ENCODE measurements around the gene PRKACA.
A peak's percentile ranks its signal among the peaks of the same experiment; 100 is the strongest.

Gene PRKACA

DNA sequence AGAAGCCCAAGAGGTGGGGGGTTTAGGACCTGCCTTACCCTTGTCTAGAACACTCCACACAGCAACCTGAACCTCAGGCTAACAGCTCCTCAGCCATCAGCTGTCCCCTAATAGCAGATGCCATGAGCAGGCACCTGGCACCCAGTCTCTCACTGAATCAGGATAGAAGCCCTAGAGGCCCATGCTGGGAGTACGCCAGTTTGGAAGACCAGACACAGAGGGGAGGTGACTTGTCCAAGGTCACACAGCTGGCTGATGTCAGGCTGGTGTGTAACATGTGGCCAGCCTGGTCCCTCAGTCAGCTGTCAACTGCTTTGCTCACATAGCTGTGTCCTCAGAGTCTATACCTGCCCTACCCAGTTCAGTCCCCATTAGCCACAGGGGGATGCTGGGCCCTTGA is 14.3 kb downstream of the PRKACA start:
- H3K9me3 Mint-ChIP-seq, result no peaks in the 10 kb centered on the region
- H3K4me1 Mint-ChIP-seq (ENCODE audit: low read depth), result no peaks in the 10 kb centered on the region
- no peak overlapping the region for H3K4me3 Mint-ChIP-seq
- intact Hi-C loops (cut with micrococcal nuclease), result no loop called here
- peaks cover 95% of the 10 kb centered on the region for H3K36me3 Mint-ChIP-seq (ENCODE audit: low read depth)
- no peak overlapping the region for H3K27ac Mint-ChIP-seq
- H3K27me3 Mint-ChIP-seq, result no peaks in the 10 kb centered on the region

DNA sequence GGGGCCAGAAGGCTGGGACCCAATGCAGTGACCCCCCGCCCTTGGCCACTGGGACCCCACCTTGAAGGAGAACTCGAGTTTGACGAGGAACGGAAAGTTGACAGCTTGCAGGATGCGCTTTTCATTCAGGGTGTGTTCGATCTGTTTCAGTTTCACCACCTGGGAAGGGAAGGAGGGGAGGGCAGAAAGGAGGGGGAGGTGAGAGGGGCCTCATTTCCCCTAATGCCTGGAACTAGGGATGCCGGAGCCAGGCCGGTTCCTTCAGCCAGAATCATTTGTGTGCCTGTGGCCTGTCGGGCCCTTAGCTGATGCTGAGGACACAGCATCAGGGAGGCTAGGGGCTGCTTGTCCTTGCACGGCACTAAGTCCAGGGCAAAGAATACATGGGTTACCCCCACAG is 14.8 kb downstream of the PRKACA start:
- H3K4me3 Mint-ChIP-seq, result no peak overlapping the region
- no peaks in the 10 kb centered on the region for H3K27me3 Mint-ChIP-seq
- peaks cover 95% of the 10 kb centered on the region for H3K36me3 Mint-ChIP-seq (ENCODE audit: low read depth)
- intact Hi-C loops (cut with micrococcal nuclease), result no loop called here
- no peaks in the 10 kb centered on the region for H3K4me1 Mint-ChIP-seq (ENCODE audit: low read depth)
- H3K27ac Mint-ChIP-seq, result no peak overlapping the region
- no peaks in the 10 kb centered on the region for H3K9me3 Mint-ChIP-seq

DNA sequence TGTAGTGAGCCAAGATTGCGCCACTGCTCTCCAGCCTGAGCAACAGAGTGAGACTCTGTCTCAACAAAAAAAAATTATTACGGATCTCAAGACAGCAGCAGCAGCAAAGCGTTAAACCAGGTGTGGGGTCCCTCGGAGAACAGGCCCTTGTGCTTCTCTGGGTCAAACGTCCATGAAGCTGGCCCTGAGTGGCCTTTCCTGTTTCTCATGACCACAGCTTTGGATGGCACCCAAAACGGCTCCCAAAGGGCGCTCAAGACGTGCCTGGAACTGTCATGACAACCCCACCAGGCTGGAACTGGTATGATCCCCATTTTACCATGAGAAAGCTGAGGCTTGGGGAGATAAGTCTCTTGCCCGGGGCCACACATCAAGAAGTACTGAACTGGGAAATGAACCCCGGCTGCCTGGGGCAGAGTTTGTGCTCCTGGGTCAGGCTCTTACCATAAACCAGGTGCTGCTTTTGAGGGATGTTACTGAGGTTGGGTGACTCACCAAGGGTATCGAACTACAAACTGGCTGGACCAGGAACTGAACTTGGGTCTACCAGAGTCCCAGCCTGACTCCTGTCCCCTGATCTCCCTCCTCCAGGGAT is 15.4 kb downstream of the PRKACA start:
- no peak overlapping the region for H3K27ac Mint-ChIP-seq
- no peaks in the 10 kb centered on the region for H3K4me1 Mint-ChIP-seq (ENCODE audit: low read depth)
- no peaks in the 10 kb centered on the region for H3K27me3 Mint-ChIP-seq
- H3K36me3 Mint-ChIP-seq (ENCODE audit: low read depth), result peaks cover 95% of the 10 kb centered on the region
- no peak overlapping the region for H3K4me3 Mint-ChIP-seq
- intact Hi-C loops (cut with micrococcal nuclease), result no loop called here
- no peaks in the 10 kb centered on the region for H3K9me3 Mint-ChIP-seq

DNA sequence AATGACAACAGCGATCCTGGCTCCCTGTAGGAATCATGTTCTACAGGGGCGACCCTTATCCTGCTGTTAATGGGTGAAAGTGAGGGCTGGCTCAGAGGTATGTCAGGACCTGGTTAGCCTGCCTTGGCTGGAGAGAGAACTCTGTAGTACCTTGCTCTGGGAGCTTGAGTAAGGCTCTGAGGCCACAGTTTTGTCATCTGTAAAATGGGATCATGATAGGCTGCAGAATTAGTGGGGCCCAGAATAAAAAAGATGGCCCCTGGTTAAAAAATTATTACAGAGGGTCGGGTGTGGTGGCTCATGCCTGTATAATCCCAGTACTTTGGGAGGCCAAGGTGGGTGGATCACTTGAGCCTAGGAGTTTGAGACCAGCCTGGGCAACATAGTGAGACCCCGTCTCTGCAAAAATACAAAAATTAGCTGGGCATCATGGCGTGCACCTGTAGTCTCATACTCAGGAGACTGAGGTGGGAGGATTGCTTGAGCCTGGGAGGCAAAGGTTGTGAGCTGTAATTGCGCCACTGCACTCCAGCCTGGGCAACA is 16.5 kb downstream of the PRKACA start:
- Mint-ChIP-seq H3K27ac (no peak overlapping the region), H3K36me3 (ENCODE audit: low read depth) (peaks cover 95% of the 10 kb centered on the region), H3K4me3 (no peak overlapping the region), H3K9me3 (no peaks in the 10 kb centered on the region), H3K4me1 (ENCODE audit: low read depth) (no peaks in the 10 kb centered on the region), H3K27me3 (no peaks in the 10 kb centered on the region)
- intact Hi-C loops (cut with micrococcal nuclease), result no loop called here

DNA sequence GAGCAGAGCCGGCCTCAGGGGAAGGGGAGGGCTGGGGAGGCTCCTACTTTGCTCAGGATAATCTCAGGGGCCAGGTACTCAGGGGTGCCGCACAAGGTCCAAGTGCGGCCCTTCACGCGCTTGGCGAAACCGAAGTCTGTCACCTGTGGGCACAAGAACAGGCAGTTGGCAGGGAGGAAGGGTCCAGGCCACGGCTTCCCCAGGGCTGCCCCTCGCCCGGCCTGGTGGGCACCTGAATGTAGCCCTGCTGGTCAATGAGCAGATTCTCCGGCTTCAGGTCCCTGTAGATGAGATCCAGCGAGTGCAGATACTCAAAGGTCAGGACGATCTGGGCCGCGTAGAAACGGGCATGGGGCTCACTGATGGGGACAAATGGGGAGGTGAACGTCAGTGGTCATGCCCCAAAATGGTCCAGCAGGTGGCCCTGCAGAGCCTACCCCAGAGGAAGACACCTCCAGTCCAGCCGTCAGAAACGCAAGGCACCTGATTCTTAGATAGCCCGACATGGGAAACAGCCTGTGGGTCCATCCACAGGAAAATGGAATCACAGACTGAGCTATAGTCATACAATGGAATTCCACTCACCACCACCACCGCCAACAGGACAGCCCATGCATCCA is 19.9 kb downstream of the PRKACA start:
- Mint-ChIP-seq H3K4me1 (ENCODE audit: low read depth) (no peaks in the 10 kb centered on the region), H3K4me3 (no peak overlapping the region), H3K9me3 (peaks cover 9% of the 10 kb centered on the region), H3K27me3 (no peaks in the 10 kb centered on the region), H3K36me3 (ENCODE audit: low read depth) (peaks cover 86% of the 10 kb centered on the region), H3K27ac (peak overlapping the region; percentile 8)
- intact Hi-C loops (cut with micrococcal nuclease), result no loop called here

DNA sequence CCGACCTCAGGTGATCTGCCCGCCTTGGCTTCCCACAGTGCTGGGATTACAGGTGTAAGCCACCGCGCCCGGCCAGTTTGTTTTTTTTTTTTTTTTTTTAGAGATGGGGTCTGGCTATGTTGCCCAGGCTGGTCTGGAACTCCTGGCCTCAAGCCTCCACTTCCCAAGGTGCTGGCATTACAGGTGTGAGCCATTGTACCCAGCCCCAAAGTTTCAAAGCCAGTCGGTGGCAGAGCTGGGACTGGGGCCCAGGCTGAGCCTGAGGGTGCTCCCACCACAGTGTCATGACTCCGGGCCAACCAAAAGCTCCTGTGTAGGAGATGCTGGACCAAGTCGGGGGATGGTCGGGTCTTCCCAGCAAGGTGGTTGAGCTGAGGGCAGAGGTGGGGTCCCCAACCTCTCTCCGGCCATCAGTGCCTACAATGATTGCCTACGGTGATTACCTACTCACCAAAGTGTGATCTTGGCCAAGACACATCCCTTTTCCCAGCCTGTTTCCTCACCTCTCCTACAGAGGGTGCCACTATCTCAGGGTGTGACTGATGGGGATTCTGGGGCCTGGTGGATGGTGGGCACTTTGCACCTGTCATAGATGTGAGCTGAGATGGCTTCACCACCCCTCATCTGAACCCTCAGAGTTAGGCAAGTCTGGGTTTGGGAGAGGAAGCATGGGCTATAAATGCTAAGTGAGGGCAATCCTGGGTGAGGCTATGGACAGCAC is 21.1 kb downstream of the PRKACA start:
- Mint-ChIP-seq H3K4me1 (ENCODE audit: low read depth) (peaks cover 9% of the 10 kb centered on the region), H3K27ac (no peak overlapping the region), H3K9me3 (peaks cover 9% of the 10 kb centered on the region), H3K36me3 (ENCODE audit: low read depth) (peaks cover 78% of the 10 kb centered on the region), H3K4me3 (no peak overlapping the region), H3K27me3 (no peaks in the 10 kb centered on the region)
- intact Hi-C loops (cut with micrococcal nuclease), result no loop called here

DNA sequence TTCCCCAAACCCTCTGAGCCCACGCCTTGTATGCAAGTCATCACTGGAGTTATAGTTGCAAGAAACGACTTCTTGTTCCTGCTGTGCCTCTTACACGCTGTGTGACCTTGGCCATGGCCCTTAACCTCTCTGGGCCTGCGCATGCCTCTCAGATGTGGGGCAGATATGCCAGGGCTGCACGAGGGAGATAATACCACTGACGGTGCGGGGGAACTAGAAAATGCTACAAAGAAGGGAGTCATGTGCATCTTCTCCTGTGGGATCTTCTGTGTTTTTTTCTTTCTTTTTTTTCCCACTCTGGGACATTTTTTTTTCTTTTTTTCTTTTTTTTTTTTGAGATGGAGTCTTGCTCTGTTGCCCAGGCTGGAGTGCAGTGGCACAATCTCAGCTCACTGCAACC is 22.7 kb downstream of the PRKACA start:
- Mint-ChIP-seq H3K4me1 (ENCODE audit: low read depth) (peaks cover 11% of the 10 kb centered on the region), H3K27ac (peak overlapping the region; percentile 3), H3K27me3 (no peaks in the 10 kb centered on the region), H3K36me3 (ENCODE audit: low read depth) (peaks cover 64% of the 10 kb centered on the region), H3K9me3 (peaks cover 9% of the 10 kb centered on the region), H3K4me3 (no peak overlapping the region)
- intact Hi-C loops (cut with micrococcal nuclease), result no loop called here

DNA sequence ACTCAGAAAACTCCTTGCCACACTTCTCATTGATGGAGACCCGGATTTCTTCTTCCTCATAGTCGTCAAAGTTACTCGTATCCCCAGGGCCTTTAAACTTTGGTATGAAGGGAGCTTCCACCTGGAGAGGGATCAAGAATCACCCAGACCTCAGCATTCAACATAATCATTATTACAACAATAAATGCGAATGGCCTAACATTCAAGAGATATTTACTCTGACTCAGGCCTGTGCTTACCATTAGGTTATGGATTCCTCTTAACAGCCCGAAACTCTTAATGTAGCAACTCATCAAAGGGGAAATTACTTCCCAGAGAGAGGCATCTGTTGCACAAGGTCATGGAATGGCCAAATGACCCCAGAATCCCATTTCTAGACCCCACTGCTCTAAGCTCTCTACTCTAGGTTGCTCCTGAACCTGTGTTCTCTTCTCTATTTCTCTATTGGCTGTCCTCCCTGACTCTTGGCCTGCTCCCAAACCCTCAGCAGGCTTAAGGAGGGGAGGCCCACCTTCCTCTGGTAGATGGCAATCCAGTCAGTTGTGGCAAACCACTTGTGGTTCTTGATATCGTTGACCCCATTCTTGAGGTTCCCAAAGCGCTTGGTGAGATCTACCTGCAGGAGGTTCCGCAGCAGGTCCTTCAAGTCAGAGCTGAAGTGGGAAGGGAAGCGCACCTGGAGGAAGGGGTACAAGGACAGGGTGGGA is 24.3 kb downstream of the PRKACA start:
- H3K9me3 Mint-ChIP-seq, result peaks cover 9% of the 10 kb centered on the region
- no peak overlapping the region for H3K4me3 Mint-ChIP-seq
- intact Hi-C loops (cut with micrococcal nuclease), result no loop called here
- no peaks in the 10 kb centered on the region for H3K27me3 Mint-ChIP-seq
- no peak overlapping the region for H3K27ac Mint-ChIP-seq
- peaks cover 21% of the 10 kb centered on the region for H3K4me1 Mint-ChIP-seq (ENCODE audit: low read depth)
- H3K36me3 Mint-ChIP-seq (ENCODE audit: low read depth), result peaks cover 66% of the 10 kb centered on the region

DNA sequence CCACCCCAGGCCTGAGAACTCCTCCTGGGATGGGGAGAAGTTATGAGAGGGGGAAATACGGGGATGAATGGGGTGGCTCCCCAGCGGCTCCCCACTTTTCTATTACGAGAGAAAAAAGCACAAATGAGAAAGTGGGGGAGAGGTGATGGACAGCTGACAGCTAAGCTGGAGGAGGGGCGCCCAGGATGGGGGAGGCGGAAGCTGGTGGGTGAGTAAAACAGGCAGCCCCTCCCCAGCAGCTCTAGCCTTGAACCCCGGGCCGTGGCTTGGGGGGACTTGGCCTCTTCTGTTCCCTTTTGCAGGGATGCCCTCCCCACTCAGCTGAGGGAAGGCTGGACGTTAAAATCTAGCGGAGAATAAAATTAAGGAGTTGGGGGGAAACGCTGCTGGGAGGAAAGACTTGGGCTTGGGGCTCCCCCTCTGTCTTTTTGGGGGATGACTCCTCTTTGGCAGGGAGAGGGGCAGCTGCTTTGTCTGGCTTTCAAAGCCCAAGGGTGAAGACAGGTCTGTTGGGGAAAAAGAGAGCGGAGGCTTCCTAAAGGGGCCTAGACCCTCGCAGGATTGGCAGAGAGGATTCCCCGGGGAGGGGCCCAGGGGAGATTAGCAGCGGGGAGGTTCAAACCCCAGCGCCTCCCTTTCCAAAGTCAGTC is 25.6 kb downstream of the PRKACA start:
- H3K9me3 Mint-ChIP-seq, result peaks cover 9% of the 10 kb centered on the region
- peaks cover 27% of the 10 kb centered on the region for H3K4me1 Mint-ChIP-seq (ENCODE audit: low read depth)
- peaks cover 66% of the 10 kb centered on the region for H3K36me3 Mint-ChIP-seq (ENCODE audit: low read depth)
- H3K27me3 Mint-ChIP-seq, result no peaks in the 10 kb centered on the region
- peak overlapping the region; percentile 96 for H3K27ac Mint-ChIP-seq
- intact Hi-C loops (cut with micrococcal nuclease), result loop anchor here (2.0 kb wide), 1 partner anchor 25 kb away; the partner anchor contains the start of gene PRKACA
- peak overlapping the region; percentile 94 for H3K4me3 Mint-ChIP-seq

DNA sequence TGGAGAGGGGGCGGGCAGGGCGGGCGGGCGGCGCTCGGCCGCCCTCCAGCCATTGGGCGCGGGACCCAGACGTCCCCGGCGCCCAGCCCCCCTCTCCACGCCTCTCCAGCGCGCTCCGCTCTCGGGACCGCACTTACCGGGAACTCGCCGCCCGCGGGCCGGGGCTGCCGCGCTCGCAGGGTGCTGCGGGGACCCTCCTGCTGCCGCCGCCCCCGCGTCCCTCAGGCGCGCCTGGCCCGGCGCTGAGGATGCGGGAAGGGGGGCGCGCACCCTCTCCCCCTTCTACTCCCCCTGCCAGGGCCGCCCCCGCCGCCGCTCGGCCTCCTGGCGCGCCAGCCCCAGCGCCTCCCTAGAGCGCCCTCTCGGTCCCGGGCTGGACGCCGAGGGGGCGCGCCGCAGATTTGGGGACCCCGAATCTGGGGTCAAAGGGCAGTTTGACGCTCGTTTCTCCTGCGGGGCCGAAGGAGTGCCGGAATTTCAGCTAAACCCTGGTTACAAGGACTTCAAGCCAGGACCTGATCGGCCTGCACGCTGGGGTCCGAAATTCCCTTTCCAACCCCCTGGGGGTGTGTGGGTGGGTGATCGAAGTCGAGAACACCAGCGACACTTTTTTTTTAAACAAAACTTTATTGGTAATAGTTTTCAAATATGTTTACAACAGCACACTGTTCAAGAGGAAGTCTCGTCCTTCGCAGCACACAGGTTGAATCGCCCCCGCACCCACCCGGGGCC is 26.3 kb downstream of the PRKACA start:
- Mint-ChIP-seq H3K4me1 (ENCODE audit: low read depth) (peaks cover 27% of the 10 kb centered on the region), H3K27me3 (no peaks in the 10 kb centered on the region), H3K9me3 (peaks cover 9% of the 10 kb centered on the region), H3K4me3 (peak overlapping the region; percentile 94), H3K27ac (peak overlapping the region; percentile 96), H3K36me3 (ENCODE audit: low read depth) (peaks cover 63% of the 10 kb centered on the region)
- intact Hi-C loops (cut with micrococcal nuclease), result loop anchor here (2.0 kb wide), 1 partner anchor 26 kb away; the partner anchor contains the start of gene PRKACA

DNA sequence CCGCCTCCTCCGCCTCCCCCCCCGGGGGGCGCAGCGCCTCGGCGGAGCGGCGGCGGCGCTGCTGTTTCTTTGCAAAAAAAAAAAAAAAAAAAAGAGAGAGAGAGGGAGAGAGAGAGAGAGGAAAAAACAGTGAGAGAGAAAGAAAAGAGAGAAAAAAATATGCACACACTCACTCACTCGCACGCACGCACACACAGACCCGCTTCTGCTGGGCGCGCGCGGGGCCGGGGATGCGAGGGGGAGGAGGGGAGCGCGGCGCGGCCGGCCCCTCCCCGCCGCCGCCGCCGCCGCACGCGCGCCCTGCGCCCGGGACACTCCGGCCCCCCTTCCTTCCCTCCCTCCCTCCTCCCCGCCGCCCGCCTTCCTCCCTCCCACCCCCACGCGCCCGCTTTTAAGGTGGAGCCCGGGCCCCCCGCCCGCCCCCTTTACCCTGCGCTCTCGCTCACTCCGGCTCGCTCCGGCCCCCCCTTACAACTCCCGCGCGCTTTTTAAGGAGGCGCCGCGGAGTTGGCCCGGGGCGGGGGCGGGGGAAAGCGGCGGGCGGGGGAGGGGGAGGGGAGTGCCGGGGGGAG is 27.0 kb downstream of the PRKACA start, which contains the start of gene SAMD1:
TSS of gene SAMD1 (minus strand) at position 243 of the 572 bp plus-strand sequence.
- H3K27me3 Mint-ChIP-seq, result no peaks in the 10 kb centered on the region
- intact Hi-C loops (cut with micrococcal nuclease), result loop anchor here (2.0 kb wide), 1 partner anchor 26 kb away; the partner anchor contains the start of gene PRKACA
- peaks cover 27% of the 10 kb centered on the region for H3K4me1 Mint-ChIP-seq (ENCODE audit: low read depth)
- H3K4me3 Mint-ChIP-seq, result peak within 1 kb of the TSS; percentile 94
- H3K27ac Mint-ChIP-seq, result peak within 1 kb of the TSS; percentile 96
- H3K36me3 Mint-ChIP-seq (ENCODE audit: low read depth), result peaks cover 61% of the 10 kb centered on the region
- H3K9me3 Mint-ChIP-seq, result peaks cover 9% of the 10 kb centered on the region

DNA sequence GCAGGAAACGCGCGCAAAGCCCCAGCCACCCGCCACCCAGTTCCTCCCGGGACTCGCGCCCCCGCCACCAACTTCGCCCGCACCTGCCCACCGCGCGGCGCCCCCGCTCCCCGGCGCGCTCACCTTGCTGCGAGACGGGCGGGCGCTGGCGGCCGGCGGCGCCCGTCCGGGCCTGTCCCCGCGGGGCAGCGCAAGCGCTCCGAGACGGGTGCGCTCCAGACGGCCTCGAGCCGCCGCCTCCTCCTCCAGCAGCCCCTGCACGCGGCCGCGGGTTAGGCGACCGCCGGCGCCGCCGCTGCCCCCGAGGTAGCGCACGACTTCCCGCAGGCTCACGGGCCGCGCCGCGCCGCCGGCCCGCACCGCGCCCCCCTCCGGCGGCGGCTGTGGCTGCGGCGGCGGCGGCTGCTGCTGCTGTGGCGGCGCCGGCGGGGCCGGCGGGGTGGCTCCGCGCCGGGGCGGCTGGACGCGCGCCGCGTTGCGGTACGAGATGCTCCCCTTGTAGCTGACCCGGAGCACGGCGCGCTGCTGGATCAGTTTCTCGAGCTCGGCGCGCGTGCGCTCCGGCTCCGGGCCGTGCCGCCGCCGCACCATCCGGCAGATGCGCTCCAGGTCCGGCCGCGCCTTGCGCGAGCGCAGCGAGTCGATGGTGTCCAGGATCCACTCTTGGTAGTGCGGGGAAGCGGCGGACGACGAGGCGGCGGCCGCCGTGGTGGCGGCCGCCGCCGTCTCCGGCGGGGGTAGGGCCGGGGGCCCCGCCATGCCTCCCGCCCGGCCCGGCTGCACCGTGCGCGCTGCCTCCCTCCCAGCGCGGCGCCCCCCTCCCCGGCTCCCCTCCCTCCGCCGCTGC is 27.7 kb downstream of the PRKACA start:
- H3K36me3 Mint-ChIP-seq (ENCODE audit: low read depth), result peaks cover 61% of the 10 kb centered on the region
- H3K4me1 Mint-ChIP-seq (ENCODE audit: low read depth), result peaks cover 27% of the 10 kb centered on the region
- intact Hi-C loops (cut with micrococcal nuclease), result loop anchor here (1.0 to 2.0 kb wide), 2 partner anchors 9 to 27 kb away; partner anchors contain the start of gene PRKACA
- H3K9me3 Mint-ChIP-seq, result peaks cover 9% of the 10 kb centered on the region
- no peaks in the 10 kb centered on the region for H3K27me3 Mint-ChIP-seq
- H3K27ac Mint-ChIP-seq, result peak overlapping the region; percentile 96
- peak overlapping the region; percentile 82 for H3K4me3 Mint-ChIP-seq

Measured in dendritic cell treated with granulocyte-macrophage colony-stimulating factor and Interleukin-4, amounts not matched to agents 40 ng/mL and 50 ng/mL, for 4 days (primary cell).